Measurements from ENCODE around the gene SPOCK2.

DNA sequence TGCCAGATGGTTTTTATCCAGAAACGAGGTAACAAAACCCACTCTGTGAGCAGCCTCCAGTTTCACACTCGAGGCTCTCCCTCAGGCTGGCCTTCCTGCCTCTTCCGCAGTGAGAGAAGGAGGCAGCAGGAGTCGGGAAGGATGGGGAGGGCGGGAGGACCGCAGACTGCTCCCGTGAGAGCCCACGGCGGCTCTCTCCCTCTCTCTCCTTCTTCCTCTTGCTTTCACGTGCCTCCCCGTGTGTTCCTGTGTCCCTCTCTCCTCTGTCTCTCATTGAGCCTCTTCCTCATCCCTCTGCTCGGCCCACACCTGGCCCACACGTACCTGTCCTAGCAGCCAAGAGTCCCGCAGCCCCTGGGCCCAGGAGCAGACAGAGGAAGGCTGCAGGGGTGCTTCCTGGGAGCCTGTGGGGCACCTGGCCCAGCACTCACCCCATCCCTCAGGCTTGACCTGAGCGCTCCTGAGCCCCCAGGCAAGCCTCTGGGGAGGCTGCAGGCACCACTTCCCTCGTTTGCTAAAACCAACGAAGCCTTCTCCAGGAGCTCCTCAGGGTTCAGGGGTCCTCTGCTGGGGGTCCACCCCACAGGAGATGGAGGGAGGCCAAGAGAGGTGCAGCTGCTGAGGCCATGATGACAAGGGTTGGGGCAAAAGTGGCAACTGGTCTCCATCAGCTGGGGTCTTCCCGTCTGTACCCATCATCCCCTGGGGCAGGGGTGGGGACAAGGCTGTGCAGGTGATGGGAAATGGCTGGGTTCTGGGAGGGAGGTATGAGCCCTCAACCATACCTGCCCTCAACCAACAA is 13.6 kb downstream of the SPOCK2 start:
- no peak for TF ChIP-seq CTCF (IDR thresholded peaks at IDR 0.05)
- no peak for TF ChIP-seq EZH2phosphoT487 (IDR thresholded peaks at IDR 0.05)
- no peak for TF ChIP-seq EZH2 (IDR thresholded peaks at IDR 0.05)

Measured in neural progenitor cell (in vitro differentiated cells).